Measurements from ENCODE around the gene ISM2. TPM values are rescaled to one million over a fixed set of nuclear protein-coding genes. Genes with fewer than 3 reads are reported as not detected.
A peak's percentile ranks its signal among the peaks of the same experiment; 100 is the strongest.
"Not testable (repeated sequence)": the region's sequence is repeated elsewhere in the genome, so short reads cannot be mapped to it uniquely, and the experiment has no call there.

Gene ISM2
- total RNA-seq: under 0.01 TPM in 2 replicates

DNA sequence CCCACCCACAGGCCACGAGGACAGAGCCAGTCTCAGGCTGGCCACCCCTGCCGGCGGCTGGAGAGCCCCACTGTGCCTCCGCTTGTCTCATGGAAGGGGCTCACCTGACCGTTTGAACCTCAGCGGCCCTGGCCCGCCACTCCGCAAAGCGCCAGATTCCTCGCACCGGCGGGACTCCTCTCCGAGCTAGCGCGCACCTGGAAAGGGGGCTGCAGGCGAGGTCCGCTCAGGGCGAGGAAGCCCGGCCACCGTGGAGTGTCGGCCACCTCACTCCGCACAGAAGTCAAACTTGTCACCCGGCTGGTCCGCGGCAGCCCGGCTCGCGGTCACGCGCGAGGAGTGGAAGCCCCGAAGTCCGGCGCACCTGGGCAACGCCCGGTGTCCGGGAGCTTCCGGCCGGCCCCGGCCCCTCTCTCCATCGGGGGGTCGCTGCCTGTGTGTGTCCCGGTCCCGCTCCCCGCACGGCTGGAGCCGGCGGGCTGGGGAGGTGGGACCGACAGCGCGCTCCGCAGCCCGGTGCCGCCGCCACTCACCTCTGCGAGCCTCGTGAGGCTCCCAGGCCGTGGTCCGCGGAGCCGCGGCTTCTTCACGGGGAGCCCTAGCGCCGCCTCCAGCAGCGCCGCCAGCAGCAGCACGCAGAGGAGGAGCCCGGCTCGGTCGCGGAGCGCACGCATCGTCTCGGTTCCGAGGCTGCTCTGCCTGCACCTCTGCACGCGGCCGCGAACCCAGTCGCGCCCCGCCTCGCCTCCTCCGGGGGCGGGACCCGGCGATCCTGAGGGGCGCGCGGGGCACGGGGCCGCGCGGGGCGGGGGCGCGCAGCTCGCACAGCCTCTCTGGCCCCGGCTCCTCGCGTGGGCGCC is at the start of gene ISM2:
TSS of gene ISM2 (minus strand) at position 697 of the 860 bp plus-strand sequence. CDS start at position 674, 23 bp downstream.
- DNase-seq (ENCODE audit: low read depth in 2 of 2): peak in 1 of 2 donors; percentile 45

DNA sequence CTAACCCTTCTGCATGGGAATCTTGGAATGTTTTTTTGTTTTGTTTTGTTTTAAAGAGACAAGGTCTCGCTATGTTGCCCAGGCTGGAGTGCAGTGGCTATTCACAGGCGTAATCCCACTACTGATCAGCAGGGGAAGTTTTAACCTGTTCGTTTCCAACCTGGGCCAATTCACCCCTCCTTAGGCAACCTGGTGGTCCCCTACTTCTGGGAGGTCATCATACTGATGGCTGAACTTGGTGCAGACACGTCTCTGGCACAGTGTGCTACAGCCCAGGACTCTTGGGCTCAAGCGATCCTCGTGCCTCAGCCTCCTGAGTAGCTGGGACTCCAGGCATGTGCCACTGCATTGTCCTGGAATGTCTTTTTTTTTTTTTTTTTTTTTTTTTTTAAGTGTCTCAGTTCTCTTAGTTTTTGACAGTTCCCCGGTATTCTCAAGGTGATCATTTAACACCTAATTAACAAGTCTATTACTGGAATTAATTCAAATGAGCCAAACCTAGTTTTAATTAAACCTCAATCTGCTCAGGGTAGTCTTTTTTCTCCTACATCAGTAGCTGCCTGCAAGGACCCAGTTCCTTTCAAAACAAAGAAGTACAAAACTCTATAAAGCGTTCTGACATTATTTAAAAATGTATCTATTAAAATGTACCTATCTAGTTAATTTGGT is 49.0 kb upstream of the ISM2 start:
- DNase-seq (ENCODE audit: low read depth in 2 of 2): no peak

DNA sequence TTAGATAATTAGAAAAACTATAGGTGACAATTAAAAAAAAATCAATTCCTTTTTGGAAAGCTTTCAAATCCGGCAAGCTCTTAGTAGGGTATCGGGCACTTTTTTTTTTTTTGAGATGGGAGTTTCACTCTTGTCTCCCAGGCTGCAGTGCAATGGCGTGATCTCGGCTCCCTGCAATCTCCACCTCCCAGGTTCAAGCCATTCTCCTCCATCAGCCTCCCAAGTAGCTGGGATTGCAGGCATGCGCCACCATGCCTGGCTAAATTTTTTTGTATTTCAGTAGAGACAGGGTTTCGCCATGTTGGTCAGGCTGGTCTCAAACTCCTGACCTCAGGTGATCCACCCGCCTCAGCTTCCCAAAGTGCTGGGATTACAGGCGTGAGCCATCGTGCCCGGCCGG is 46.6 kb upstream of the ISM2 start:
- not testable (repeated sequence) for DNase-seq (ENCODE audit: low read depth in 2 of 2)

DNA sequence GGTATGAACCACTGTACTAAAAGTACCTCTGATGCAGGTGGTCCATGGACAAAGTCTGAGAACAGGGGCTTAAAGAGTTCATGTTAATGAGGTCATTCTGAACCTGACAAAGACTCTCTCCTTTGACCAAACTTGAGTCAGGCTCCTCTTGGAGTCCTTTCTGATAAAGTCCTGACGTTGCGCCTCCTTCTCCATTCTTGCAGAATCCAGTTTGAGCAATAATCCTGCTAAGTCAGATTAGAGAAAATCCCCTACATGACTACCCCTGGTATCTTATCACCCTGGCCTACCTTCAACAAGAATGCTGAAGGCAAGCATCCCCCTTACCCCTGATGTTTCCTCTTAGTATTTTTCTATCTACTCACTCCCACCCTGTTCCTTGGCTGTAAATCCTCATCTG is 46.0 kb upstream of the ISM2 start:
- no peak for DNase-seq (ENCODE audit: low read depth in 2 of 2)

DNA sequence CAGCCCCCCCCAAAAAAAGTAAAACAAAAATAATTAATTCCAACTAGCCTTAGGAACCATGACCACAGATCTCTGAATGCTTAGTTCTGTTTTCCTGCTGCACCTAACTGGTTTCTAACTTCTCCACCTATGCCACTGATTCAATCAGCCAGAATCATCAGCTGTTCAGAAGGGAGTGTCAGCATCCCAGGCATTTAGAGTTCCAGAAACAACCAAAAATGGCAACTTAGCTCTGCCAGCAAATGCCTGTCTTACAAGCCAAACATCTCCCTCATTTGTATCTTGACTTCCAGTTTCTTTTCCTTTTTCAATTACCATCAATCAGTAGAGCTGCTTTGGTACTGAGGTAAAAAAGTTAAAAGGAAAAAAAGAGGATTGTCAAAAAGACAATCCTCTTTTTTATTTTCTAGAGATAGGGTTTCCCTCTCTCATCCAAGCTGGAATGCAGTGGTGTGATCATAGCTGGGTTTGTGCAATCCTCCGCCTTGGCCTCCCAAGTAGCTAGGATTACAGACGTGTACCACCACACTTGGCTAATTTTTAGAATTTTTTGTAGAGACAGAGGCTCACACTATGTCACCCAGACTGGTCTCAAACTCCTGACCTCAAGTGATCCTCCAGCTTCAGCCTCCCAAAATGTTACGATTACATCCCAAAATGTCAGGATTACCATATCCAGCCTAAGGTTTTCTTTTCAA is 45.2 kb upstream of the ISM2 start:
- no peak for DNase-seq (ENCODE audit: low read depth in 2 of 2)

DNA sequence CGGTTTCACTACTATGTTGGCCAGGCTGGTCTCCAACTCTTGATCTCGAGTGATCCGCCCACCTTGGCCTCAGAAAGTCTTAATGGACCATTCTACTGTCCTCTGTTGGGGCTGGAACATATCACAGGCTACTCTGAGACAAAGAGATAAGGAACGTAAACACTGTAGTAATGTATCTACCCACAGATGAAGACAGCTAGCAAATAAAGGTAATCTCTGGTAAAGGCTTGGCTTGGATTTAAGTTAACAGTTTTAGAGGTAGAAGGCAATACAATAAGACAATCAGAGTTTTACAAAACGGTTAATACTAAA is 44.6 kb upstream of the ISM2 start:
- peak in 1 of 2 donors; percentile 29 for DNase-seq (ENCODE audit: low read depth in 2 of 2)

DNA sequence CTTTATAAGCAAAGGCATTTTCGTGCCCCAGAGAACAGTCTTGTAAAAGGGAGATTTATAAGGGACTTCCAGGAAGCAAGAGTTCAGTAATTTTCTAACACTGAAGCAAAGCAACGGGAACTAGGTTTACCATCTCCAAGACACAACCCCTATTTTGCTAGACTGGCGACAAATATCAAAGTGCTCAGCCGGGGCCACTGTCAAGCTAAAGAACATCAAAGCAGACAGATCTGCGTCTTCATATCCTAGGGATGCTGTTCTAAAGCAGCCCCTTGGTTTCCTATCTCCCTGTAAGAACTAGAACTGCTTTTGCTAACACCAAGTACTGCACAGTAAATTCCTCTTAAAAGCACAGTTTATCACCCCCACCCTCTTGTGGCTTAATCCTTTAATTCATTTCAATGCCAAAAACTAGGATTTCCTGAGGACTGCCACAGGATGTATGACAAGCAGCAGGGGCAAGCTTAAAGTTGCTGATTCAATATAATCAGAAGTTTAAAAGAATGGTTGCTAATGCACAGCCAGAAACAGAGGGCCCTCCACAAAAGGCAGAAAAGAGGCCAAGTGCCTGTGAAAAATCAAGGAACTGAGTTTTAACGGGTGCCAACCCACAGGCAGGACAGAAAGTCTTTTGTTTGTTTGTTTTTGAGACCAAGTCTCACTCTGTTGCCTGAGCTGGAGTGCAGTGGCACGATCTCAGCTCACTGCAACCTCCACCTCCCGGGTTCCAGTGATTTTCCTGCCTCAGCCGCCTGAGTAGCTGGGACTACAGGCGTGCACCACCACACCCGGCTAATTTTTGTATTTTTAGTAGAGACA is 44.0 kb upstream of the ISM2 start:
- peak; percentile 57 to 83 for DNase-seq (ENCODE audit: low read depth in 2 of 2)

DNA sequence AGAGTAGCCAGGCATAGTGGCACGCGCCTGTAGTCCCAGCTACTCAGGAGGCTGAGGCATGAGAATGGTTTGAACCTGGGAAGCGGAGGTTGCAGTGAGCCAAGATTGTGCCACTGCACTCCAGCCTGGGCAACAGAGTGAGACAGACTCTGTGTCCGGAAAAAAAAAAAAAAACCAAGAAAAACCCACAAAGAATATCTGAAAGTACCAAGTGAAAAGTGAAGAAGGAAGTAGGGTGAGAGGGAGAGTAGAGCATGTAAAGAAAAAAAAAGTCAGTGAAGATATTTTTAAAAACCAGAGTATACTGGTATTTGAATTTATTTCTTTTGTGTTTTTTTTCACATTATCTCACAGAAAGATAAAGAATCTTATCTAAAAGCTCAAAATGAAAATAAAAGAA is 43.3 kb upstream of the ISM2 start:
- no peak for DNase-seq (ENCODE audit: low read depth in 2 of 2)

DNA sequence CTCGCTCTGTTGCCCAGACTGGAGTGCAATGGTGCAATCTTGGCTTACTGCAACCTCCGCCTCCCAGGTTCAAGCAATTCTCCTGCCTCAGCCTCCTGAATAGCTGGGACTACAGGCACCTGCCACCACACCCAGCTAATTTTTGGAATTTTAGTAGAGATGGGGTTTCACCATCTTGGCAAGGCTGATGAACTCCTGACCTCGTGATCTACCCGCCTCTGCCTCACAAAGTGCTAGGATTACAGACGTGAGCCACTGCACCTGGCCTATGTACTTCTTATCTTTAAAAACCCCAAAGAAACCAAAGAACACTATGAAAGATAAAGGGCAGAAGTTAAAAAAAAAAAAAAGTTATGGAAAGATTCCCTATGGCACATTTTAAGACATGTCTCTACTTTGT is 38.3 kb upstream of the ISM2 start:
- not testable (repeated sequence) for DNase-seq (ENCODE audit: low read depth in 2 of 2)

DNA sequence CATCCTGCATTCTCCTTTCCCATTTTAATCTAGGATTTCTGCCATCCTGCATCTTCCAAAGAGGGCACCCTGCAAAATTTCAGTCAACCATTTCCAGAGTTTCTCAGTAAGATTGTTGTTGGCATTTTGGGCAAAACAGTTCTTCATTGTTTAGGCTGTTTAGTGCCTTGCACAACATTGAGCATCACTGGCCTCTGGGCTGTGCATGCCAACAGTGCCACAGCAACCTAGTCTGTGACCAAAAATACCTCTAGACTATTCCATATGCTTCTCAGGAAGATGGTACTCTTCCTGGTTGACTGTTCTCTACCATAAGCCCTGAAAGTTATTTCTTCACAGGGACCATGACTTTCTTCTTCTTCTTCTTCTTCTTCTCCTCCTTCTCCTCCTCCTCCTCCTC is 32.5 kb upstream of the ISM2 start:
- DNase-seq (ENCODE audit: low read depth in 2 of 2): no peak

DNA sequence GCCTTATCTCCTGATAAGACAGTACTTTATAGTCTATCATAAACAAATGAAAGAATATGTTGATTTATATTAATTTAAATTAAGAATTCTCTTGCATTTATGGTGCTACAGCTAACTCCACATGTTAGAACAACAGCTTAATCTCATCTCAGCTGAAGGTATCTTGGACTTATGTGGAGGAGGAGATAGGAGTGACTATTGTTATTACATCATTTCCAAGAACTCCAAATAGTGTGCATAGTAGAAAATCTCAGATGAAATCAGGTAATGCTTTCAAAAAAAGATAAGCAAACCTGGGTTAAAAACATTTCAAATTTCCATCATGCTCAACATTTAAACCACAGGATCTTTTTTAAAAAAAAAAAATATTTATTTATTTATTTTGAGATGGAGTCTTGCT is 31.3 kb upstream of the ISM2 start:
- DNase-seq (ENCODE audit: low read depth in 2 of 2): no peak

DNA sequence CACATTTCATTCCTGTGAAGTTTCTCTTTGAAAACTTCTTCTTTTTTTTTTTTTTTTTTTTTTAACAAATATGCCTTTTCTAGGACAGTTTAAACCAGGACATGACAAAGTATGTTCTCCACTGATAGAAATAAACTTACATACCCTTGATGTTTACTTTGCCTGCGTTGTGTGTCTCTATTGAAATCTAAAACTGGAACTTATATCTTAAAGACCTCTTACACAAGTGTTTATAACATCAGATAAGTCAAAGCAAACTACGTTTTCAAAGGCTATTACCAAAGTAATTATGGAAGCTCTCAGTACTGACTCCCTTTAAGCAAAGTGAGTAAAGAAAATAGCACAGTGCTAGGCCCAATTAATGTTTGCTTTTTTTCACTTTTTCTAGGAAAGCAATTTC is 30.6 kb upstream of the ISM2 start:
- no peak for DNase-seq (ENCODE audit: low read depth in 2 of 2)

DNA sequence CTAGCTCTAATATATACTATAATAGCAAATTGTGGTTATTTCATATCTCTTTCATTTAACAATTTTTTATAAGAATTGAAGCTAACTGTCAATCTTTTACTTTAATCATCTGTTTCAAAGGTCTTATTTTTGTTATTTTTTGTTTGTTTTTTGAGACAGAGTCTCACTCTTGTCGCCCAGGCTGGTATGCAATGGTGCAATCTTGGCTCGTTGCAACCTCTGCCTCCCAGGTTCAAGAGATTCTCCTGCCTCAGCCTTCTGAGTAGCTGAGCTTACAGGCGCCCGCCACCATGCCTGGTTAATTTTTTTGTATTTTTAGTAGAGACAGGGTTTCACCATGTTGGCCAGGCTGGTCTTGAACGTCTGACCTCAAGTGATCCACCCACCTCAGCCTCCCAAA is 30.1 kb upstream of the ISM2 start:
- DNase-seq (ENCODE audit: low read depth in 2 of 2): not testable (repeated sequence)

DNA sequence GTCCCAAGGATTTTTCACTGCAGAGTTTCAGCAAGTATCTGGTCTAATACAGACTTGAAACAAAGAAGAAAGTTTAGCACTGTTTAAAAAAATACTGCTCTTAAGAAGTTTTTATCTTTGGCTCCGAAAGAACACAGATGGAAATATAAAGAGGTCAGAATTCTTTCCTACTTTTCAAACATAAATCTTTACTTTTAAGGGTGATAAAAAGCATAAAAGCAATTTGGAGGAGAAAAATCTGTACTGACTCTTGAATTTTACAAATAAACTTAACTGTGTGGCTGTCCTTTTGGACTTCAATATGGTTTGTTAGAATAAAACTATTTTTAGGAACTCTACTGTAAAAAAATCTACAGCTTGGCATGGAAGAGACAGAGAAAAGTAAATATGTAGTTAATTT is 27.6 kb upstream of the ISM2 start:
- DNase-seq (ENCODE audit: low read depth in 2 of 2): no peak

DNA sequence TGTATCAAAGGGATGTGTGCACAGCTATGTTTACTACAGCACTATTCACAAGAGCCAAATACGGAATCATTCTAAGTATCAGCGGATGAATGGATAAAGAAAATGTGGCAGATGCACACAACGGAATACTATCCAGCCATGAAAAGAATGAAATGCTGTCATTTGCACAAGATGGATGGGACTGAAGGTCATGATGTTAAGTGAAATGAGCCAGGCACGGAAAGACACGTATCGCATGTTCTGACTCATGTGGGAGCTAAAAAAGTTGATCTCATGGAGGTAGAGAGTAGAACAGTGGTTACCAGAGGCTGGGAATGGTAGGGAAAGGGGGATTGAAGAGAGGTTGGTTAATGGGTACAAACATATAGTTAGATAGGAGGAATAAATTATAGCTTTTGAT is 25.9 kb upstream of the ISM2 start:
- no peak for DNase-seq (ENCODE audit: low read depth in 2 of 2)

DNA sequence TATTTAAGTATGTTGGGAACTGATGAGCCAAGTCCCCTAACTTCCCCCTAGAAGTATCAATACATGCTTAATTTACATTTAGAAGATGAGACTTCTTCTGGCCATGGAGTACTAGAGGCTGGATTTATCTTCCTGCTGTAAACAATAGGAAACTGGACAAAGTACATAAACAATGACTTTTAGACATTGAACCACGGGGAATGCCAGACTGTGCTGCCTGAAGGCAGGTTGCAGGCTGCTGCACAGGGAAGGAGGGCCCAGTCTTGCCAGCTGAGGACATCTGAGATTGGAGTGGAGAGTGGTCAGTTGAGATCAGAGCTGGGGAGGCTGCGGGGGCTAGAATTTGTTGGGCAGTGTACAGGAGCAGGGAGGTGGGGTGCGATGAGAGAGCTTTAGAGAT is 24.5 kb upstream of the ISM2 start:
- peak in 1 of 2 donors; percentile 3 for DNase-seq (ENCODE audit: low read depth in 2 of 2)

DNA sequence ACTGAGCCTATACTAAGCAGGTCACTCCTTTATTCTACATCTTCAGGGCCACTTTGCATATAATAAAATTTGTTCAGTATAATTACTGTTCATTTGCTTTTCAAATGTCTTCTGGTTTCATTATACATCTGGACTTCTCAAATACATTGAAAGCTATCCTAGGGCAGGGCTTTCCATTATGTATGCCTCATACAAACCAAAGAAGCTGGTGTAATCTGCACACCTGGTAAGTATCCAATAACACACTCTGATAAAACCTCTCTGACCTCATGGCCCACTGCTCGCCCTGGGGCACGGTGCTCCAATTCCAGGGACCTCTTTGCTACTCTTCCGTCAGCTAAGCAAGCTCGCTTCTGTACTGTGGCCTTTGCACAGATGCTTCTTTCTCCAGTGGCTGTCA is 21.9 kb upstream of the ISM2 start:
- no peak for DNase-seq (ENCODE audit: low read depth in 2 of 2)

DNA sequence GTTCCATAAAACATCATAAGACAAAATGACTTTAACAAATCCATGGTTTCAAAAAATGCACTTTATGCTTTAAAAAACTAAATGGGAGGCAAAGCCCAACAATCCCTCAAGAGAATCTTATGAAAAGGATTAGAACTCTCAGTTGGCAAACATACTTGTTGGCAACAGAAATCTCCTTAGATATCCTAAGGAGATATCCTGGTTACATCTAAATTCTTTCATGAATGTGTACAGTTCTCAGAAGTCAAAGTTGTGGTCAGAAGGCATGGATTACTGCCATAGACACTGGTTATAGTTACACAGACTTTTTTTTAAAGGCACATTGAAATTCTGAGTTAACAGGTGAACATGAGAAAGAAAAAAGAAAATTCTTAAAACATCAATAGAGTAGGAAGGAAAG is 17.5 kb upstream of the ISM2 start:
- no peak for DNase-seq (ENCODE audit: low read depth in 2 of 2)

DNA sequence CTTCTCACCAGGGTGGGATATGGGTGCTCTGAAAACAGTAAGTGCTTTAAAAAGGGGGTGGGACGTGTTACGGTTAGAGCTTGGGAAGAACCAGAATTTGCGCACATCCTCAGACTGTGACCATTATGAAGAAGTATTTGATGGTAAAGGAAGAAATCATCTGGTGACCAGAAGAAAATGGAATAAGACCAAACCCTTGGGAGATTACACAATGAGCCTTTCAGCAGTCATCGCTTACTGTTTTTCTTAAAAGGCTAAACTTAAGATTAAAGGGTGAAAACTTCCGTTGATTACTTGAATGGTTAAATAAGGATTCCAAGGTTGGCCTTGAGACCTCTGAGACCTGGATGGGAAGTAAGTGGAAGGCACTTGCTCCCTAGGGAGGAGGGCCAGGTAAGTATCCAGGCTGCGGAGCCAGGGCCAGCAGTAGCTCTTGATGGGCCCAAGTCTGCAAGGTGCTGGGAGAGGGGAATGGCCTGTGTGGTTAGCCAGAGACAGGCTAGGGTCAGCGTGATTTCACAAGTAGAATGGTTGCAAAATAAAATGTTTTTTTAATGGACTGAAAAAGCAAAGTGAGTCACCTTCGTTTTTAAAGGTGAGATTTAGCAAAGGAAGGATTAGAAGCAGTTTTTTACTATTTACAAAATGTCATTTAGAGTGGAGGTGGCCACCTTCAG is 13.0 kb upstream of the ISM2 start:
- DNase-seq (ENCODE audit: low read depth in 2 of 2): no peak

DNA sequence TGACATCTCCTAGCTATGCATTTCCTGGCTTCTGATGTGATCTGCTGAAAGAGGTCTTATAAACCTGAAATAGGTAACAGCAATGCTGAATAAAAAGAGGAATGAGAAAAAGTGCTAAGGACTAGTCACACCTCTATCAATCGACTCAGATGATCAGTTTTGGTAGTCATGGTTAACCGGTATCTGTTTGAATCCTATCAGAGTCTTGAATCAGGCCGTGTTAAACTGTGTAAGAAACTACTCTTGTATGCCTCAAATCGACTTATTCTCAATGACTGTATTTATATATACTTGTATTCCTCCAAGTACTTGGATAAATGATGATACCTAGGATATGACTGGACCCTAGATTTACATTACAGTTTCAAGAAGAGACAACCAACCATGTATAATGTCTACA is 10.8 kb upstream of the ISM2 start:
- DNase-seq (ENCODE audit: low read depth in 2 of 2): no peak

DNA sequence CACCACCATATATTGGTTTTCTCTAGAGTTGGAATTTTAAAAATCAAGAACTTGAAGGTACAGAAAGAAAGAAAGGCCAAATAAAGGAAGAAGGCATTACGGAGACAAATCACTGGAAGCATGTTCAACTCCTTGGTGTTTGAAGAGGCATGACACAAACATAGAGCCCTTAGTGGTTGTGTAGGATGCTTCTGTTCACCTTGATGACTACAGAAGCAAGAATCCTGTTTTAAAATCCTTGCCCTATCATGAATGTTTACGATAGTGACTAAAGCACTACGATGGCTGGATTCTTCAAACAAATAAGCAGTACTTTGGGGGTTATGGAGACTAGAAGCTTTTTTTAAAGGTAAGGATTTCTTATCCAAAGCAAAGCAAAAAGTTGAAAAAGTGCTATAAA is 10.3 kb upstream of the ISM2 start:
- no peak for DNase-seq (ENCODE audit: low read depth in 2 of 2)

All from dermis microvascular lymphatic vessel endothelial cell (primary cell).